GM19193 (cell line): ENCODE results near the gene CPXM2.

ENCODE experiments used
- POLR2A ChIP-seq: IDR thresholded peaks from 4 replicates; pipeline ENCODE4 v1.6.1; 2011; ENCODE audit not compliant: insufficient read depth, insufficient read length; ENCODE audit errors: extremely low read depth

Gene CPXM2

DNA sequence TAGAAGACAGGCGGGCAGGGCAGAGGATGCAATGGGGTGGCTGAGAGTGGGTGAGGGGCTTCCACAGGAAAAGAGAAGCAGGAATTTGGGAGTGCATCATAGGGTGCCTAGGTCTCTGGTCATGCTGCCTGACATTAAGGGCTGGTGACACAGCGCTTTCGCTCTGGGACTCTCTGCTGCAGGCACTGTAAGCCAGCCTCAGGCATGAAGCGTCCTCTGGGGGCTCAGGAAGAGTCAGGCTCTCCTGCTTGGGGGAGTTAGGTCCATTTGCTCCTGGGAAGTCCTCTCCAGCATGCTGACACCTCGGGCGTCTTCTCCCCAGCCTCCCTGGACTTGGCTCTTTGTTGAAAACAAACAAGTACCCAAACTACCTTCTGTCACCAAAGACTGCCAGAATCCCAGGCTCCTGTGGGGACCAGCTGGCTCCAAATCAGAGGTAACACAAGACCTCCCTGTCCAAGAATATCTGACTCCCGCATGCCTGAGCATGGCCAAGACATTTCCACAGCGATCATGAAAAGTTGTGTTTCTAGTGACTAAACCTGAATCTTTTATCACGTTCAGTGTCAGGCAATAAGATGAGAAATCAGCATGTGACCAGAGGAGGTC lies 170.1 kb downstream of the CPXM2 start:
- TF ChIP-seq POLR2A: no peak

DNA sequence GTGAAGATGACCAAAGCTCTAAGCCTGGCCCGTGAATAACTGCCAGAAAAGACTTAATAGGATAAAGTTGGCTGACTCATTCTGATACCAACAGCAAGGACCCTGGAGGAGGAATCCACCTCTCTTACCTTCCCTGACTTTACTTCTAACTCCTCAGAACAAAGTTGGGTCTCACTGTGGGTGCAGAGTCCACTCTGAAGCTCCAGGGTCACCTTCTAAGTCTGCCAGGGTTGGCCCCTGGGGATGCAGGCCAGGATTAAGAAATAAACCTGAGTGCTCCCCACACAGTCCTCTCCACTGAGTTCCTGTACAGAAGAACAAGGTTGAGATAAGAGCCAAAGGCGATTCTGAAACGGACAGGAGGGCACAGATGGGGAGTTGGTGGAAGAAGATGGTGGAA lies 171.1 kb downstream of the CPXM2 start:
- no peak for TF ChIP-seq POLR2A

DNA sequence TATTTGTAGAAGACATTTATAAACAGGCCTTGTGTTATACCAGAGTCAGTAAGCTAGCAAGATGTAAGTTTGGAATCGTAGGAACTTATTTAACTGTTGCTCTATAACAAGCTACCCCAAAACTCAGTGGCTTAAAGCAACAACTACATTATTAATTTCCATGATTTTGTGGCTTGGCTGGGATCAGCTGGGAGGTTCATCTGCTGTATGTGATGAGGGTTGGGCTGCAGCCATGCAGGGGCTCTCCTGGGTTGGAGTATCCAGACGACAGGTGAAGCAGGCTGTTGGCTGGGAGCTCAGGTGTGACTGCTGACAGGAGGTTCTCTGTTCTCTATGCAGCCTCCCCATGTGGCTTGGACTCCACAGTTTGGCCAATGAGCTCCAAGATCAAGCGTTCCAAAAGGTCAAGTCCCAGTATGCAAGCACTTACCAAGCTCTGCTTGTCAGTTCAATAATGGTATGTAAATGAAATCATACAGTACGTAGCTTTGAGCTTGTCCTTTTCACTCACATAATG lies 173.0 kb downstream of the CPXM2 start:
- TF ChIP-seq POLR2A: no peak

GRCh38 chr10:123717336-123717735 lies 174.3 kb downstream of the CPXM2 start:
- no peak for TF ChIP-seq POLR2A

DNA sequence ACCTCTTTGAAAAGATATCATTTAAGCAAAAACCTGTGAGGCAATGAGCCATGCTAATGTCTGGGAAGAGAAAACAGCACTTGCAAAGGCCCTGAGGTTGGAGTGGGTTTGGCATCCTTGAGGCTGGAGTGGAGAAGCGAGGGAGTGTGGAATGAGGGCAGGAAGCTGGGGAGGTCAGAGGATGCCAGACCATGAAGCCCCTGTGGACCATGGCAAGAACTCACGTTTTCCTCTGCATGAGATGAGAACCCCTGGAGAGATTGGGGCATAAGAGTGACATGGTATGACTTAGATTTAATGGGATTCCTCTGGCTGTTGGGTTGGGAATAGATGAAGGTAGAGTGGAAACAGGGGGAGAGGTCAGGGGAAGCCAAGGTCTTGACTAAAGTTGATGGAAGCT lies 176.1 kb downstream of the CPXM2 start:
- TF ChIP-seq POLR2A: no peak

GRCh38 chr10:123706236-123706635 lies 185.4 kb downstream of the CPXM2 start:
- no peak for TF ChIP-seq POLR2A

DNA sequence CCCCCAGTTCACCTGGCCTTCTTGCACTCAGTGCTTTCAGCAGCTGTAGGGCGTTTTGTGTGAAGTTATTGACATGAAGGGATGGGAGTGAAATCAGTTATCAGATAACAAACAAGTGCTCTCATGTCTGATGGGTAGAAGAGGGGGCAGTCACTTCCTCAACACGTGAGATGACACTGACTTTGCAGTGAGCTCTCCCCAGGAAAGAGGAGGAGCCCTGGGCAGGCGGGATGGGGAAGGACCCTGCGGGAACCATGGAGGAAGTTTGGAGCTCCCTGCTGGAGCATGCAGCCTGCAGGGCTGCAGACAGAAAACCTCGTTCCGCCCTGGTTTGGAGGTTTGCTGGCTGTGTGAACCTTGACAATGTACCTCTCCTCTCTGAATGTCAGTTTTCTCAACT lies 186.8 kb downstream of the CPXM2 start:
- TF ChIP-seq POLR2A: no peak

DNA sequence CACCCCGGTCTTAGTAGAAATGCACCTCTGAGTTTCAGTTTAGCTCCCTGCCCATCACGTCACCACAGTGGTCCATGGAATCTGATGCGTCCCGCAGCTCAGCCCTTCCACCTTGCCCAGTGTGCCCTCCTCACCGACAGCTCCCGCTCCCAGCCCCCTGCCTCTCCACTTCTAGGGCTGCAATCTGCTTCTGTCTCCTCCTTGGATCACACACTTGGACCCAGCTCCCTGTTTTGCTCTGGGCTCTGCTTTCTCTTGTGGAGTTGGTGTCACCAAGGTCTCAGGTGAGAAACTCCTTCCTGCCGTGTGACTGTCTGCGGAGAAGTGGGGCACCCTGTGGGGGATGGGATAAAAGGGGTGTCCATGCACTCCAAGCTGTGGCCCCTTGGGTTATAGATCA lies 187.5 kb downstream of the CPXM2 start:
- TF ChIP-seq POLR2A: no peak

DNA sequence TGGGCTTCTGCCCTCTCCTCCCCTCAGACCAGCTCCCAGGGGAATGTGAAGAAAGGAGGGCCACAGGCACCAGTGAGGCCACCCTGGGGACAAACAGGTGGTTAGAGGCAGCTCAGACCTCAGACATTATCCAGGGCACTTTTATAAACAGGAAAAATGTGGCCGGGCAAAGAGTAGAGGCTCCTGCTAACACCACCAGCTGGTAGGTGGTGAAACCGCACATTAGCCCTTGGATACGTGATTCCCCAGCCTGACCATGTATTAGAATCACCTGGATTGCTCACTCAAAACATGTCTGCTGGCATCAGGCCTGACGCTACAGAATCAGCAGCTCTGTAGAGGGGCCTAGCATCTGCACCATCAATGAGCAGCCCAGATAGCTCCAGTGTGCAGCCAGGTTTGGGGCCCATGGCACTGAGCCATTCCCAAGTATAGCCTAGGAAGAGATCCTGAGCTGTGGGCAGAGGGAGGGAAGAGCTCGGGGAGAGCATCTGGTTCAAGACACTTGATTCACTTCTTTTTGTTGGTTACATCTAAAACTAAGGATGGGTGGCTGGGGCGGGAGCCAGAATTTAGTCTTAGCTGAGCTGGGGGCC lies 188.3 kb downstream of the CPXM2 start:
- no peak for TF ChIP-seq POLR2A
